DMS53 (cell line): Measurements from ENCODE around the gene DNAI2.
"Not testable (repeated sequence)": the region's sequence is repeated elsewhere in the genome, so short reads cannot be mapped to it uniquely, and the experiment has no call there.

Source experiments
- DNase-seq: peaks from one replicate; lab custom pipeline; 2025; lab: John Stamatoyannopoulos, UW

Gene DNAI2

DNA sequence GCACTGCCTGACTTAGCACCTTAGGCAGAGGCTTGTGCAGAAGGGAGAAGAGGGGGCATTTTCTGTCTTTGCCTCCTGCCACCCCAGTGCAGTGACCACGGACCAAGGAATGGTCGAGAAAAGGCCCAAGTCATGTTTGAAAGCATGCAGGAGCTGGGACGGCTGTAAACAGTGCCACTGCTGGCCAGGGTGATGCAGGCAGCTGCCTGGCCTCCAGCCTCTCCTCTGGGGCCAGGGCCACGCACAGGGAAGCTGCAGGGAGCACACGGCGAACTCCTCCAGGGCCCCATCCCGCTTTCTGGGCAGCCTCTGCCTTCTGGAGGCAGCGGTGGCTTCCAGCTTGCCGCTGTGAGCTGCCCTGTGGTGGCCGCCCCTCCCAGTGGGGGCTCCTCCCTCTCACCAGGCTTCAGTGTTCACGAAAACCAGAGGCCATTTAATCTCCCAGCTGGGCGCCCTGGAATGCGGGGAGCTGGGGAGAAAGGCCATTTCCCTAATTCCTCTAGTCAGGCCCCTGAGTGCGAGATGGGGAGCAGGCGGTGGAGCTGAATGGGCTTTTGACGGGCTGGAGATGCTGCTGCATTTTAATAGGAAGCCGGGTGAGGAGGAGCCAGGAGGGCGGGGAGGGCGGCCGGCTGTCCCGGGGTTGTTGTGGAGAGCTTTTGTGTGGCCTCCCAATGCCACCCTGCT lies 28.7 kb upstream of the DNAI2 start:
- DNase-seq: no peak

DNA sequence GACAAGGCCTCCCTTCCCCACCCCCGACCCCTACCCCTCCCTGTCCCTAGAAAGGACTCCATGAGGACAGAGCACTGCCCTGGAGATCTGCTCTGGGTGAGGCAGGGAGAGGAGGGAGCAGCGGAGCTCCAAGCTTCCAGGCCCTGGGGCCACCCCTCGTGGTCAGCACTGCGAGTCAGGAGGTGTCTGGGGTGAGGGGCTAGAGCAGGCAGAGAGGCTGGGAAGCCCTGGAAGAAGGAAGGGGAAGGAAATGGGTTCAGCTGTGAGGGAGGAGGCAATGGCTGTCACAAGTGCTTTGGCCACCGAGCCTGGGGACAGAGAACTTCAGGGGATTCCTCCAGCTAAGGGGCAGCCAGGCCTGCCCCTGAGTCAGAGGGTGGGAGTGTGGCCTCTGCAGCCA lies 28.2 kb upstream of the DNAI2 start:
- no peak for DNase-seq

DNA sequence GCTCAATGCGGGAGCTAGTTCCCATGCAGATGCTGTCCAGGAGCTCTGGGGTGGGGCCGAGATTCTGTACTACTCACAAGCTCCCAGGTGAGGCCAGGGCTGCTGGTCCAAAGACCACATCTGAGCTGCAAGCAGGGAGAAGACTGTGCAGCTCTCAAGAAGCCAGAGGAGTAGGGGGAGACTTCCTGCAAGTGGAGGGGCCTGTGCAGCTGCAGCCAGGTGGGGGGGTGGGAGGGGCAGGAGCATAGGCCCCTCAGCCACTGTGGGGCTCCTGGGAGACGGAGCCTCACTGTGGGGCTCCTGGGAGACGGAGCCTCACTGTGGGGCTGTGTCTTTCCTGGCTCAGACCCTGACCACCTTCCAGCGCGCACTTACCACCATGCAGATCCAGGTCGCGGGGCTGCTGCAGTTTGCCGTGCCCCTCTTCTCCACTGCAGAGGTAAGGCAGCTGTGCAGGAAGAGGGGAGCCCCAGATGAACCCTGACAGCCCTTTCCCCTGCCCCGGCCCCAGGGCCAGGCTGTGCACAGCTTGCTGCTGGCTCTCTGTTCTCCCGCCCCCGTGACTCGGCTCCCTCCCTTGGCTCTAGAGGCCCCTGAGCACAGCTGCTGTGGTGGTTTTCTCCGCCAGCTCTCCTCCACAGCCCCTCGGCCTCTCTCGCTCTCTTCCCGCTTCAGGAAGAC lies 24.3 kb upstream of the DNAI2 start:
- no peak for DNase-seq

DNA sequence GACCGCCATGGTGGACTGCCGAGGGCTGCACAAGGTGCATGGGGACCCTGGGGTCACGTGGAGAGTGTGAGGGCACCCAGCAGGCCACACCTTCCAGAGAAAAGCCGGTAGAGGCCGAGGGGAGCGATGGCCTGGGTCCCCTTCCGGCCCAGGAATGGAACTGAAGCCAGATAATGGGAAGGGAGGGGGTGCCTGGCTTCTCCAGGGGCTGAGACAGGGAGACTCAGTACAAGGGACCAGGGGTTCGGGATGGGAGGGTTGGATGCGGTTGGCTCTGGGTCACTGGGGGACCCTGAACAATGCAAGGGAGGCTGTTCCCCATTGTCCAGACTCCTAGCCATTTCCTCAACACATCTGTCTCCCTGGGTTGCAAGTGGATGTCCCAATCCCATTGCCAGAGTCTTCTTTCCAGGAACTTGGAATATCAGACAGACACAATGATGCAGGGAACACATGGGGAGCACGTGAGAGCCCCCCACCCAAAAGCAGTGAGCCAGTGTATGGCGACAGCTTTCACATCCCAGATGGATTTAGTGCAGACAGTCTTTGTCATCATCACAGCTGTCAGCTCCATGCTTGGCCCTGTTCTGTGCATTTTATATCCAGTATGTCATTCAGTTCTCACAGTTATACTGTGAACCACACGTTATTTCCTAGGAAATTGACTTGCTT lies 23.6 kb upstream of the DNAI2 start:
- DNase-seq: no peak

DNA sequence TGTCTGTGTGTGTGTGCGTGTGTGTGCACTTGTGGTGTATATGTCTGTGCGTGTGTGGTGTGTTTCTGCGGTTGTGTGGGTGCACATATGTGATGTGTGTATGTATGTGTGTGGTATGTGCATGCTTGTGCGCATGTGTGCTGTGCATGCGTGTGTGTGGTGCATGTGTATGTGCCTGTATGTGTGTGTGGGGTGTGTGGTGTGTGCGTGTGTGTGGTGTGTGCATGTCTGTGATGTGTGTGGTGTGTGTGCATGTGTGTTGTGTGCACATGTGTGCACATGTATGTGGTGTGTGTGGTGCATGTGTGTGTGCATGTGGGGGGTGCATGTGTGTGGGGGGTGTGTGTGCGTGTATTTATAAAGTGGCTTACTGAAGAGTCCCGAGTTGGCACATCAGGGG lies 23.0 kb upstream of the DNAI2 start:
- DNase-seq: no peak

DNA sequence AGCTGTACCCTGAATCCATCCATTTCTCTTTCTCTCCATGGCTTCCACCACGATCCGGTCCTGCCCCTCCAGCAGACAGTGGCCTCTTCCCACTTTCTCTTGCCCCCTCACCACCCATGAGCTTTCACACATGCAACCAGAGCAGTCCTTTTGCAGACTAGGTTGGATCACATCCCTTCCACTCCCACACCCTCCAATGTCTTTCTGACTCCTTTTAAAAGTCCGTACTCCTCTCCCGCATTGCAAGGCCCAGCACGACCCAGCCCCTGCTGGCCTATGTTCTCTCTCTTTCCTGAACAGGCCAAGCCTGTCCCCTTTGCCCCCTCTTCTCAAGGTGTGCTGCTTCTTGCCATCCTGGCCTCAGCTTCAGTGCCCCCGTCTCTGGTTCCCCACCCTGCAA lies 22.5 kb upstream of the DNAI2 start:
- DNase-seq: no peak

DNA sequence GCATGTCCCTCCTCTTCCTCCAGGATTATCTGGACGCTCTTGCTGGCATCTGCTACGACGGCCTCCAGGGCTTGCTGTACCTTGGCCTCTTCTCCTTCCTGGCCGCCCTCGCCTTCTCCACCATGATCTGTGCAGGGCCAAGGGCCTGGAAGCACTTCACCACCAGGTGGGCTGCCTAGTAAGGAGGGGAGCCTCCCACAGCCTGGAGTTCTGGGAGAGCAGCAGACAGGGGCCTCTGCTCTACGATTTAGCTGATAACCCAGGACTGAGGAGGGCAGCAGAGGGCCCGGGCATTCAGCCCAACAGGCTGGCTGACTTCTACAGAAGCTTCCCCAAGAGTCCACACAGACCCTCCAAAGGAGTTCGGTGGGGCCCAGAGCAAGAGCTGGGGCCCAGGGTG lies 21.8 kb upstream of the DNAI2 start:
- no peak for DNase-seq

DNA sequence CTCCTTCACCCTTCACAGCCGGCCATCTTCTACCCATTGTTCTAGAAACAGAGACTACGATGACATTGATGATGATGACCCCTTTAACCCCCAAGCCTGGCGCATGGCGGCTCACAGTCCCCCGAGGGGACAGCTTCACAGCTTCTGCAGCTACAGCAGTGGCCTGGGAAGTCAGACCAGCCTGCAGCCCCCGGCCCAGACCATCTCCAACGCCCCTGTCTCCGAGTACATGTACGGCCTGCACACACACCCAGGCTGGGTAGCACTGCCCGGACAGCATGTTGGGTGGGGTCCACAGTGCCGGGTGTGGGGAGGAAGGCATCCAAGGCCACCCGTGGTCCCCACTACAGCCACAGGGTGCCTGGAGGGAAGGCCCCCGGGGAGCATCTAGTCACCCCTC lies 21.0 kb upstream of the DNAI2 start:
- DNase-seq: no peak

DNA sequence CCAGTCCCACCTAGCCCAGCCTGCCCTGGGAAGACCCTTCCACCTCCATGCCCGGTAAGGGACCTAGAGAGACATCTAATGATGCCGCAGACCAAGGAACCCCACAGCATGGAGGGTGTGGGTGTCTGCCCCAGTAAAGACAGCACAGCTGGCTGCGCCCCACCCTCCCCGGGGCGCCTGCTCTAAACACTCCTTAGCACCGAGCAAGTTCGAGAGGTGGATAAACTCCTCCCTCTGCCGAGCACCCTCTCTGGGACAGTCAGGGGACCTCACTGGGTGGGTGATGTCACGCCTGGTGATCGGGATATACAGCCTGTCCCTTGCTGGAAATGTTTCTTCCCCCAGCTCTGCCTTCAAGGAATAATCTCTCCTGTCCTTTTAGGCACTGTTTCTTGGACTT lies 16.7 kb upstream of the DNAI2 start:
- DNase-seq: no peak

DNA sequence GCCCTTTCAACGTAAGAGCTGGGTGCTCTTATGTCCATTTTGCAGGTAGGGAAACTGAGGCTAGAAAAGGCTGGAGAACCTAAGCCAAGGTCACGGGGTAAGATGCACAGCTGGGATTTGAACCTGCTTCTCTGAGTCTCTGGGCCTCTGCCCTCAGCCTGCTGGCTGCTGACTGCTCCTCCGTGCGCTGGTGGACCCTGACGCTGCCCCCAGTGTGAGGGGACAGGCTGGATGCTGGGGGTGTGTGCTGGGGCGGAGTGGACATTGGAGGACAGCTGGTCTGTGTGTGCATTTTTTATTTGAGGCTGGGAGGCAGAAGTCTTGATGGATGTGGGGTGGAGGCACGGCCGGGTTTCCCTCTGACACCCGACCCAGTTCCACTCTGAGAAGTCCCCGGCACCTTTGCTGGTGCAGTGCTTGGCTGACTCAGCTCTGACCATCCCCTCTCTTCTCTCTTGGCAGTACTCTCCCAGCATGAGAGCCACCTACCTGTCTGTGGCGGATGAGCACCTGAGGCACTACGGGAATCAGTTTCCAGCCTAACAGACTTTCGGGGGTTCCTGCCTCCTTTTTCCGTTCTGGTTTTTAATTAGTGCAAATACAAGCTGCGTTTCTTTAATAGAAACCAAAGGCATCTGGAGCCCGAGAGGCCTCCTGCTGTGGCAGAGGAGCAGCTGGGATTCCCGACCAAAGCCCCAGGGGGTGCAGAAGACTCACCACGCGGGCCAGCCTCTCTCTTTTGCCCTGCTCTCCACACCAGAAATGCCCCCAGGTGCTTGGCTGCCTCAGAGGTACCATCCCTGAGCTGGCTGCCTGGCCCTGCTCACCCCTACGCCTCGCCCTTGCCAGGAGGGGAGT lies 14.1 kb upstream of the DNAI2 start:
- DNase-seq: no peak

DNA sequence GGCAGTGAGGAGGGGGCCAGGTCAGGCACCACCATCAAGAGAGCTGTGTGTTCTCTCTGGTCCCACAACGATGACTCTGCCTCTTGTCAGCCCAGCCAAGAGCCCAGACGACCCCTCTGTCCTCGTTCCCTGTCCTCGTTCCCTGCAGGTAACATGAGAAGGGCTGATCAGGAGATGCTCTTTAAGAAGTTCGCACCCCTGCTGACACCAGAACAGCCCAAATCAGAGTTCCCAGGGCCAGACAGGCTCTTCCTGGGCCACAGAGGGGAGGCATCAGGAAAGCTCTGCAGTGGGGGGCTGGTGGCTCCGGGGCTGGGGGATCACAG lies 13.5 kb upstream of the DNAI2 start:
- DNase-seq: no peak

DNA sequence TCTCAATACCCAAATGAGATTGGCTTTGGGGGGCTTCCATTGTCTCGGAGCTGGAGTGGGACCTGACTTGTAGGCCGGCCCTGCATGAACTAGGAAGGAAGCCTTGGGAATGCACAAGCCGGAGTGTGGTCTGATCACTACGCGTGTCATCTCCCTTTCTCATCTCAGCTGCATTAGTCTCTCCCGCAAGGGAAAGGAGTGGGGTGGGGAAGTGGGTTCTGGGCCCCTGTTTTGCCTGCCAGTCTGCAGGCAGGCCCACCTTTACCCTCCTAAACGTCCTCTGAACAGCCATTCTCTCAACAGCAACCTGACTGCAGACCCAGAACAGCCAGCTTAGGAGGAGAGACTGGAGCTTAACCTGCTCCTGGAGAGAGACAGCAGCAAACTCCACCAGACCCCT lies 11.4 kb upstream of the DNAI2 start:
- DNase-seq: no peak

DNA sequence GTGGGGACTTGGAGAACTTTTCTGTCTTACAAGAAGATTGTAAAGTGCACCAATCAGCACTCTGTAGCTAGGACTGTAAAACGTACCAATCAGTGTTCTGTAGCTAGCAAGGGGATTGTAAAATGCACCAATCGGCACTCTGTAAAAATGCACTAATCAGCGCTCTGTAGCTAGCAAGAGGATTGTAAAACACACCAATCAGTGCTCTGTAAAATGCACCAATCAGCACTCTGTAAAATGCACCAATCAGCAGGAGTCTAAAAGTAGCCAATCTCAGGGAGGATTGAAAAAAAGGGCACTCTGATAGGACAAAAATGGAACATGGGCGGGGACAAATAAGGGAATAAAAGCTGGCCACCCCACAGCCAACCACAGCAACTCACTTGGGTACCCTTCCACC lies 7.0 kb upstream of the DNAI2 start:
- DNase-seq: not testable (repeated sequence)

DNA sequence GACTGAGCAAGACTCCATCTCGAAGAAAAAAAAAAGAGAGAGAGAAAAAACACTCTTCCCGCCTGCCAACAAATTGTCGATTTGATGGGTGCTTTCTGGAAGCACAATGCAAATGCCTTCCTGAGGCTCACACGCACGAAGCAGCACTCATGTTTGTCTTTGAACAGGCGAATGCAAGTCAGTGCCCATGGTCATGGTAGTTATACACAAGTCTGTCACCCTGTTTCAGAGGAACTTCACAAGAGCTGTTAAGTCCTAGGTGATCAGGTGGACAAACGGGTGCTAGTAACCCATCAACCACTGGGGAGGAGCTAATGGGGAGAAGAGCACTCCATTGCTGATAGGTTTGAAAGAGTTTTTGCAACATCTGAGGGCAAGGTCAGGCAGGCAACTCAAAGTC lies 6.5 kb upstream of the DNAI2 start:
- peak; percentile 16 for DNase-seq

DNA sequence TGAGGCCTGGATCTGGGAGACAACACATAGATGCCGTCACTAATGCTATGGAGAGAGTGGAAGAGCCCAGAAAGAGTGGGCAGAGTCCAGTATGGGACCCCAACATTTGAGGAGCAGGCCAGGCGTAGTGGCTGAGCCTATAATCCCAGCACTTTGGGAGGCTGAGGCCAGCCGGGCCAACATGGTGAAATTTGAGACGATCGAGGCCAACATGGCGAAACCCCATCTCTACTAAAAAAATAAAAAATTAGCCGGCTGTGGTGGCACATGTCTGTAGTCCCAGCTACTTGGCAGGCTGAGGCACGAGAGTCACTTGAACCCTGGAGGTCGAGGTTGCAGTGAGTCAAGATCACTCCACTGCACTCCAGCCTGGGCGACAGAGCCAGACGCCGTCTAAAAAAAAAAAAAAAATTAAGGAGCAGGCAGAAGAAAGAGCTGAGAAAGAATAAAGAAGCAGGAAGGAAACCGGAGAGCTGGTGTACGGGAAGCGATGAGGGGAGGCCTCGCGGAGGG lies 6.0 kb upstream of the DNAI2 start:
- no peak for DNase-seq

DNA sequence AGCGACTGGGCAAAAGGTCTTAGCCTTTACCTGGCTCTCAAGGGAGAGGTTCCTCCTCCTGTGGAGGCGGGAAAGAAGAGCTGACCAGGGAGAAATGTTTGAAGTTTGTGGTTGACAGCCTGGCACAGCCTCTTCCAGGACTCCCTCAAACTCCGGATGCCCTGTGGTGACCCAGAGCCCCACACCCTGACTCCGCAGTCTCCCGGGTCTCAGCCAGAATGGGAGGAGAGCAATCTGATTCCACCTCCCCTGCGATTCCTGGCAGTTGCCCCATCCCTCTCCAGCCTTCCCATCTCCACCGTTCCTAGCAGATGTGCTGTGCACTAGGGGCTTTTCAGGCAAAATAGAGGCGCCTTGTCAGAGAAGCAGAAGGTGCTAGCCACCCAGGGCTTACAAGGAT lies 5.5 kb upstream of the DNAI2 start:
- DNase-seq: no peak

DNA sequence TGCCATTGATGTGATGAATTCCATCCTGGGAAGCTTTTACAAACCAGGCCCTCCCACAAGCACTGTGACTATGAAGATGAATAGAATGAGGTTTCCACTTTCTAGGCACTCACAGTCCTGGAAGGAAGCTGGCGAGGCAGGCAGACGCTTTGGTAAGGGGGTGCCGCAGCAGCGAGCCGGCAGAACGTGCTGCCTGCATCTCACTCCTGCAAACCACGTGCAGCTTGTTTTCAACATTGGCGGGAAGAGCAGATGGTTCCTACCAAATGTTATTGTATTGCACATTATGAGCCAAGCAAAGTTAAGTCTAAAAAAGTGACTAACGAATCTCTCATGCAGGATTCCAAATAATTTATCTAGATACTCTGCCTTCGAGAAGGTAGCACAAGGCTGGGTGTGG lies 3.7 kb upstream of the DNAI2 start:
- DNase-seq: no peak

DNA sequence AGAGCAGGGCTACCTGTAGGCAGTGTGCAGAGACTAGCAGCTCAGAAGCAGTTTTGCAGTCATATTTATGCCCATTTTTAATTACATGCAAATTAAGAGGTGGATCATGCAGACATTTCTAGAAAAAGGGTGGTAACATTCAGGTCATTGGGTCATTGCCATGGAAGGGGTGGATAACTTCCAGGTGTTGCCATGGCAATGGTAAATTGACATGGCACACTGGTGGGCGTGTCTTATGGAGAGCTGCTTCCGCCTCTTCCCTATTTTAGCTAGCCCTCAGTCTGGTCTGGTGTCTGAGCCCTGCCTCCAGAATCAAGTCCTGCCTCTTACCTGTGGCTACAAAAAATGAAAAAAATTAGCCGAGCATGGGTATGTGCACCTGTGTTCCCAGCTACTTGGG lies 2.8 kb upstream of the DNAI2 start:
- DNase-seq: peak; percentile 42

DNA sequence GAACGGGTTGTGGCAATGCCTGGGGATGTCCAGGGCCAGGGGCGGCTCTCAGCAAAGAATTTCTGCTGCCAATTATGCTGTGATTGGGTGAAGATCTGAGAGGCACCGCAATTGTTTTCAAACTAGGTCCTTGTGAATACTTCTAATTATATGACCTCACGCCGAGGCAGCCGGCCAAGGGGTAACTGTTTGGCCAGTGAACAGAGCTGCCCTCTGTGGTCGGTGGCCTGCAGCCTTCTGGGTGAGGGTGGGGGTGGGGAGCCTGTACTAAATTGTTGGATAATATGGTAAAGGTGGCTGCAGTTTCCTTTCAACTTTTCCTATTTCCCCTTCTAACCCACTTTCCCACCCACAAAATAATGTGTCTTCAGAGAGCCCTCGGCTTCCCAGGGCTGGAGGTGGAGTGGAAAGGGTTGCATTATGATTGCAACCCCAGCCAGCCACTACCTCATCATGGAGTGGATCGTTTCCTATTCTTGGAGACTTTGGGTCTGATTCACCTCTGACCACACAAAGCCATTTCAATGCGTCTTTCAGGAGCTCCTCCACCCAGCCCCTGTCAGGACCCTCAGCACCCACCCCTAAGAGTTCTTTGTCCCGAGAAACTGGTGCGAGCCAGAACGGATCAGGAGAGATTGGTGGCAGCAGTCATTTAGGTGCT lies 2.0 kb upstream of the DNAI2 start:
- no peak for DNase-seq

DNA sequence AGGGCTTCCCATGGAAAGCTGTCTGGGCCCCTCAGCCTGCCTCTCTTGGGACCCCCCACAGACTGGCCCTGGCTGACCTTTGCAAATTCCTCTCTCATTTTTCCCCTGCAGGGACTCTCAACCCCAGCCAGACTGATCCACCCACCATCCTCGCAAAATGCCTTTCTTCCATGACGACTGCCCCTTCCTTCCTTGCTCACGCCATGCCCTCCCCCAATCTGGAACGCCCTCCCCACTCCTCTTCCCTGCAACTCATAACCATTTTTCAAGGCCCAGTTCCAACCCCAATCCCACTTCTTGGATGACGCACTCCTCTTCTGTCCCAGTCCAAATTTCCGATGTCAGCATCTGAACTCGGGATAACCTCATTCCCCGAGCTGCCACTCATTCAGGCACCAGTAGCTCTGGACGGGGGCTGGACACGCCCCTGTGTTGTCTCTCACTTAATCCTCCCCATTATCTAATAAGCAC lies 1.3 kb upstream of the DNAI2 start:
- no peak for DNase-seq

DNA sequence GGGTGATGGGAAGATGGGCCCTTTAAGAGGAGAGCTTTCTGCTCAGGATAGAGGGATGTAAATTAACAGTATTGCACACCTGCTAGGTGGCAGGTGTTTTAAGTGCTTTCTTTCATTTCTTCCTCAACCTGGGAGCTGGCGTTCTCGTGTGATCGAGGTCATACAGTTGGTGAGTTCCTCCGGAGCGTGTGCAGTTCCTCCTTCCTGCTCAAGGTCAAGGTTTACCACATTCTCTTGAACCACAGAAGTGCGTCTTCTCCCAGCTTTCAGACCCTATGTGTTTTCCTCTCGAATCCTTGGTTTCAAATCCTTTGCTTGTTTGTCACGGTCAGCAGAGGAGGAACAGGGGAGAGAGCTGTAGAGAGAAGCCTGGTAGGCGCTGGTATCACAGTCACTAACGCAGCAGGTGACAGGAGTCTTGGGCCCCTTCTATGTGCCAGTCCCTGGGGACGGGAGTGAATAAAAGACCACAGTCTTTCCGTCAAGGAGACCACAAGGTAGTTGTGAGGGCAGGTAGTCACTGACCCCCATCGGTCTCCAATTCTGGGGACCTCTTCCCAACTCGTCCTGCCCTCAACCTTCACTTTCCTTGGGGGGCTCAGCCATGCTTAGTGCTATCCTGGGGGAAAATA lies 791 bp downstream of the DNAI2 start:
- DNase-seq: peak; percentile 82
